GM15510 (cell line): ENCODE data around the gene APPBP2.

ENCODE experiments used
- POLR2A ChIP-seq: IDR thresholded peaks from 3 replicates; pipeline ENCODE4 v1.6.1; 2011; ENCODE audit warnings: borderline replicate concordance; ENCODE audit not compliant: insufficient read length; ENCODE audit errors: extremely low read depth

APPBP2 gene

DNA sequence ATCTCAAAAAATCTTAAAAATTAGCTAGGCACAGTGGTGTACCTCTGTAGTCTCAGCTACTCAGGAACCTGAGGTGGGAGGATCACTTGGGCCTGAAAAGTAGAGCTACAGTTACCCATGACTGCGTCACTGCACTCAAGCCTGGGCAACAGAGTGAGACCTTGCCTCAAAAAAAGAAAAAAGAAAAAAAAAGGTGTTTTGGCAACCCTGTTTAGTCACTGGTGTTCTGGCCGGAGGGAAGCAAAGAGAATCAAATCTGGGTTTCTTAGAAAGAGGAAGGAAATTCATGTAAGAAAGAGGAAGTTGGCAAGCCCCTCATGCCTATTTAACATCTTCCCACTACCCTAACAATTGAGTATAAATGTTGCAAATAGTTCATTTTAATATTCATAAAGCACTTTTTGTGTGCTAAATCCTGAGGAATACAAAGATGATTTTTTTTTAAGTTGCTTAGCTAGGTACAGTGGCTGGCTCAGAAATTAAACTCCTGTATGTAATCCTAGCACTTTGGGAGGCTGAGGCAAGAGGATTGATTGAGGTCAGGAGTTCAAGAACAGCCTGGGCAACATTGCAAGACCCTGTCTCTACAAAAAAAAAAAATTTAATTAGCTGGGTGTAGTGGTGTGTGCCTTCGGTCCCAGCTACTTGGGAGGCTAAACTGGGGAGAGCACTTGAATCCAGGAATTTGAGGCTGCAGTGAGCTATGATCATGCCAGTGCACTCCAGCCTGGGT, 127.6 kb downstream of the APPBP2 start:
- TF ChIP-seq POLR2A = no peak

DNA sequence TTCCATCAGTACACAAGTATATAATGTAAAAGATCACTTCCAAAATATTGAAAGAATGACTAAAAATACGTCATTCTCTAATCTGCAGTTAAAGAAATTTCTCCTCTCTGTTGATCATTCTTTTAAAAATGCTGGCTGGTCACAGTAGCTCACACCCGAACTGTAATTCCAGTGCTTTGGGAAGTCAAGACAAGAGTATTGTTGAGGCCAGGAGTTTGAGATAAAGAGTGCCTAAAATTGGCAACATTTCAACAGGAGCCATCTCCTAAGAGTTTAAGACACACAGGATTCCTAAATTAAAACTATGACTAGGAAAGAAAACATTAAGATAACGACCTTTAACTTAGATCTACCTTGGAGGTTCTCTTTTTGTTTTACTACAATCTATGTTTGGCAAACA, 129.6 kb downstream of the APPBP2 start:
- TF ChIP-seq POLR2A = no peak

DNA sequence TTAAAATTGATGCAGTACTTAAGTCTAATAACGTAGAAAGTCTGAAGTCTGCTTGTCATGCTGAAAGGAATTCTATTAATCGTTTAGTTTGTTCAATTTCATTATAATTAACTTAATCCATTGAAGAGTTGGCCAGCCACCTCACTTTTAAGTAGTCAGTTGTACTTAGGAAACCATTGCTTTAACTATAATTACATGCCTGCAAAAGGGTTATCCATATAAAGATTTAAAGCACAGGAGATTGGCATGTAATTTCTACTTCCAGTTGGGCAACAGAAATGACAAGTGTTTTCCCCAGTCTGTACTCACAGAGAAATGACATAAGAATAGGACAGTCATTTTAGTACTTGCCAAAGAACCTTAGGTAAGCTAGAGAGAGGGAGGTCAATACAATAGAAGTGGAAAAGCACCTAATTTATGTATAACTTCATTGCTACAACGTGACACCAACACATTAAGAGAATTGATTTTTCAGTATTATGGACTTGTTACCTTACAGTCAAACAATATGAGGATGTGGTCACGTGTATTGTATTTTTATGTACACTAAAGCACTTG, 130.5 kb downstream of the APPBP2 start:
- no peak for TF ChIP-seq POLR2A

DNA sequence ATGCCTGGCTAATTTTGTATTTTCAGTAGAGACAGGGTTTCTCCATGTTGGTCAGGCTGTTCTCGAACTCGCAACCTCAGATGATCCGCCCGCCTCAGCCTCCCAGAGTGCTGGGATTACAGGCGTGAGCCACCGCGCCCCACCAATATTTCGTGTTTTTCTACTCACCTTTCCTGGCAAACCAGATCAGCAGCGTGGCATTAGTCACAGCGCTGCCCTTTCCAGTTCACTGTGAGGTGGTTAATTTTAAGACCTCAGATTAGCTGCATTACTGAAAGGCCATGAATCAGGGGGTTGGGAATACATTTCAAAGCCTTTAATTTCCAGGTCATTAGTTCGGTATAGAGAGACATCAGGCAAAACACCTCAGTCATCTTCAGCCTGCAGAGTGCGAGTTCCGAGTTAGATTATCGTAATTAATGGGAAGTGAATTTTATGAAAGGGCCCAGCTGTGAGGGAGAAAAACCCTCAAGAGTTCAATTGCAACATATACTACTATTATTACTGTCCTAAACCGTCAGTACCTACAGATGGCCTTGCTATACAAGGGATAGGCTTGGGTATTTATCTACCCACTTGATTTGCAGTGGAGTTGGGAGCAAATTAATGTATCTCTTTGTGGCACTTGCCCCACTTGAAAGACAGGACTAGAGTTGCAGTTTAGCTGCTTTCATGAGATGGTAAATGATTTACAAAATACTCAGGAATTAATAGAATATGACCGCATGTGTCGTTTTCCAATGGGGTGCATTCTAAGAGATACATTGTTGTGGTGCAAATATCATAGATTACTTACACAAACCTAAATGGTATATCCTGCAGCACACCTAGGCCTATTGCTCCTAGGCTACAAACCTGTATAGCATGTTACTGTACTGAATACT, 132.0 kb downstream of the APPBP2 start:
- TF ChIP-seq POLR2A = no peak
